ENCODE data around the gene TNP1. TPM values are rescaled to one million over a fixed set of nuclear protein-coding genes. Genes with fewer than 3 reads are reported as not detected.

TNP1 gene
- total RNA-seq (ENCODE audit: low replicate concordance) = not detected in 2 replicates

DNA sequence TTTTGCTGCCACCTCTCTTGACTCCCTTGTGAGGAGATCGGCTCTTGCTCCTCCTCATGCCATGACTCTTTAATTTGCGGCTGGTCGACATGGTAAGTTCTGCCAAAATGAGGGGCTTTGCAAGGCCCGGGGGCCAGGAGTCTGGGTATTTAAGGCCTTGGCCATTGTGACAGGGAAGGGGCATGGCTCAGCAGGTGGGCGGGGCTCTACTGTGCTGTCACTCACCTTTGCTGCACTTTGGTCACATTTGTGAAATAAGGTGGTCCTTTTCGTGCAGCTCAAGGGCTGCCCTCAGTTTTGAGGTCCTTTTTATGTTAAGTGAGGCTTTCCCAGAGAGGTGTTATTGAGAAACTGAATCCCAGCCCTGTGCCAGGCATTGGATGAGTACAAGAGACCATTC, at the start of gene TNP1:
Gene TNP1, minus strand, starts transcription at position 121 of the 400 bp plus-strand sequence. Its CDS starts 30 bp downstream, at position 91.

Other genes starting within 250 kb of the TNP1 start
- gene IGFBP2, start 226.6 kb downstream of the TNP1 start, total RNA-seq (ENCODE audit: low replicate concordance) = 42.0 and 195 TPM in 2 replicates
- gene IGFBP5, start 164.5 kb downstream of the TNP1 start, total RNA-seq (ENCODE audit: low replicate concordance) = 68.3 and 246 TPM in 2 replicates